Hepatocyte (in vitro differentiated cells): ENCODE results near the gene DDN. TPM values are rescaled to one million over a fixed set of nuclear protein-coding genes. Genes with fewer than 3 reads are reported as not detected.

Experiments
- DNase-seq: peaks from one replicate; pipeline ENCODE4 v3.0.0-alpha.2; 2016; ENCODE audit warnings: low spot score
- H2AFZ ChIP-seq: fragments of 200-600 bp; sonication (generic); 2 replicates; pipeline ENCODE4 v1.6.0; 2016; ENCODE audit warnings: antibody characterized with exemption, mild to moderate bottlenecking
- H3K27ac ChIP-seq: fragments of 200-600 bp; sonication (generic); 2 replicates; pipeline ENCODE4 v1.5.1; 2016; ENCODE audit warnings: mild to moderate bottlenecking
- H3K27me3 ChIP-seq: fragments of 200-600 bp; sonication (generic); 2 replicates; pipeline ENCODE4 v1.6.1; 2016
- H3K36me3 ChIP-seq: fragments of 200-600 bp; sonication (generic); replicated peaks from 2 replicates; pipeline ENCODE4 v1.5.1; 2016; ENCODE audit warnings: low read depth; ENCODE audit not compliant: insufficient read depth
- H3K4me1 ChIP-seq: fragments of 200-600 bp; sonication (generic); 2 replicates; pipeline ENCODE4 v1.5.1; 2016; ENCODE audit warnings: mild to moderate bottlenecking, moderate library complexity; ENCODE audit not compliant: insufficient read depth
- H3K4me2 ChIP-seq: fragments of 200-600 bp; sonication (generic); 2 replicates; pipeline ENCODE4 v1.6.0; 2016
- H3K4me3 ChIP-seq: fragments of 200-600 bp; sonication (generic); 2 replicates; pipeline ENCODE4 v1.5.1; 2016; ENCODE audit warnings: mild to moderate bottlenecking
- H3K79me2 ChIP-seq: fragments of 200-600 bp; sonication (generic); 2 replicates; pipeline ENCODE4 v1.6.0; 2017; ENCODE audit warnings: mild to moderate bottlenecking
- H3K9me2 ChIP-seq: fragments of 200-600 bp; sonication (generic); replicated peaks from 2 replicates; pipeline ENCODE4 v1.6.0; 2017; ENCODE audit warnings: mild to moderate bottlenecking; ENCODE audit not compliant: insufficient read depth
- H3K9me3 ChIP-seq: fragments of 200-600 bp; sonication (generic); 2 replicates; pipeline ENCODE4 v1.5.1; 2016; ENCODE audit warnings: low read depth, mild to moderate bottlenecking
- H4K20me1 ChIP-seq: fragments of 200-600 bp; sonication (generic); 2 replicates; pipeline ENCODE4 v1.6.0; 2016; ENCODE audit warnings: mild to moderate bottlenecking; ENCODE audit not compliant: insufficient read depth, poor library complexity, severe bottlenecking
- CTCF ChIP-seq: fragments of 200-600 bp; sonication (generic); IDR thresholded peaks from 2 replicates; pipeline ENCODE4 v1.5.1; 2016; ENCODE audit warnings: antibody characterized with exemption, mild to moderate bottlenecking; ENCODE audit not compliant: poor library complexity
- EZH2 ChIP-seq: fragments of 200-600 bp; sonication (generic); IDR thresholded peaks from 2 replicates; pipeline ENCODE4 v1.6.1; 2016; ENCODE audit warnings: antibody characterized with exemption, mild to moderate bottlenecking, borderline replicate concordance
- EZH2phosphoT487 ChIP-seq: fragments of 200-600 bp; sonication (generic); IDR thresholded peaks from one replicate; pipeline ENCODE4 v1.6.1; 2018; ENCODE audit warnings: antibody characterized with exemption, mild to moderate bottlenecking, low read depth, moderate library complexity; ENCODE audit not compliant: unreplicated experiment, severe bottlenecking
- WGBS: methylation state at CpG from one replicate; pipeline ENCODE4 v1.1.6; 2016; ENCODE audit warnings: low lambda C conversion rate; ENCODE audit errors: missing lambda C conversion rate; 5-methylcytosine and 5-hydroxymethylcytosine counted together
- polyA plus RNA-seq: library from polyadenylated mRNA; unstranded; fragments of >200 nt; fragmentation: Nextera tagmentation; extraction: Ambion mirVana; gene quantifications from 2 replicates; pipeline ENCODE4 v1.2.1, GENCODE V29; 2016
- total RNA-seq: library from RNA; depleted of rRNA; stranded (reverse); fragments of >200 nt; gene quantifications from 2 replicates; pipeline ENCODE4 v1.2.3, GENCODE V29; 2014

DDN gene
- total and polyA plus RNA-seq, 2 experiments from 2014 or later = 0.10 TPM; not detected in 1

DNA sequence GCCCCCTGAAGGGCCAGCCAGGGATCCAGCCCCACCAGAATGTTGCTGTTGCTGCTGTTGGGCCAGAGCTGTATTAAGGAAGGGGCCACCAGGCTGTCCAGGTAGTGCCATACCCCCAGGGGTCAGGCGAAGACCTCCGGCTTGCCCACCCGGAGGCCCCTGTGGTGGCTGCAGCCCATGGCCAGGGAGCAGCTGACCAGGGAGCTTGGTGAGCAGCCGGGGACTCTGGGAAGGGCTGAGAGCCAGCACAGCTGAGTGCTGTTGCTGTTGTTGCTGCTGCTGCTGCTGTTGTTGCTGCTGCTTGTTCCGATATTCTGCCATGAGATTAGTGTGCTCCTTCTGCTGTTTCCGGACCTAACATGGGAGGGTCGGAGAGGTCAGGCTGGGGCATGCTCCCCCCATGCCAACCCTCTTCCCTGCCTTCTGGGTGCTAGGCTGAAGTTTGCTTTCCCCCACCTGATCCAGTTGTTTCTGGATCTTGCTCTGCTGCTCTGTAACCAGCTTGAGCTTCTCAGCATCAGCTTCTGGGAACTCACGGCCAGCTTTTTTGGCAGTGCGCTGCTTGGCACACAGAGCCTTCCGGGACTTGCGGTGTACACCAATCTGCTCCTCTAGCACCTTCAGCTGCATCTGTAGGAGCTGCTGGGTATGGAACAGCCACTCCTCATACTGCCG, 34.6 kb upstream of the DDN start:
- no peaks in the 10 kb centered on the region for H3K27me3 ChIP-seq
- H3K9me3 ChIP-seq = no peaks in the 10 kb centered on the region
- H3K4me1 ChIP-seq = no peaks in the 10 kb centered on the region
- no peak overlapping the region for H2AFZ ChIP-seq
- DNase-seq = no peak
- no peaks in the 10 kb centered on the region for H3K36me3 ChIP-seq
- no peak overlapping the region for H3K4me3 ChIP-seq
- H3K27ac ChIP-seq = no peak overlapping the region
- no peaks in the 10 kb centered on the region for H3K79me2 ChIP-seq
- WGBS = 95% methylated on average over 12 of the region's 12 CpGs
- H3K4me2 ChIP-seq = no peak overlapping the region
- H4K20me1 ChIP-seq = no peaks in the 10 kb centered on the region
- TF ChIP-seq EZH2 (no peak), EZH2phosphoT487 (no peak), CTCF (no peak)
- no peaks in the 10 kb centered on the region for H3K9me2 ChIP-seq

GRCh38 chr12:49032679-49033447, 33.7 kb upstream of the DDN start:
- H3K27me3 ChIP-seq = no peaks in the 10 kb centered on the region
- H3K79me2 ChIP-seq = no peaks in the 10 kb centered on the region
- H3K9me3 ChIP-seq = no peaks in the 10 kb centered on the region
- H3K36me3 ChIP-seq = no peaks in the 10 kb centered on the region
- no peak overlapping the region for H3K27ac ChIP-seq
- no peak overlapping the region for H3K4me3 ChIP-seq
- TF ChIP-seq EZH2phosphoT487 (no peak), CTCF (no peak), EZH2 (no peak)
- no peaks in the 10 kb centered on the region for H3K4me1 ChIP-seq
- WGBS = 97% methylated on average over 3 of the region's 3 CpGs
- H3K9me2 ChIP-seq = no peaks in the 10 kb centered on the region
- H3K4me2 ChIP-seq = no peak overlapping the region
- DNase-seq = no peak
- H4K20me1 ChIP-seq = no peaks in the 10 kb centered on the region
- H2AFZ ChIP-seq = no peak overlapping the region

GRCh38 chr12:49032276-49032675, 33.1 kb upstream of the DDN start:
- Histone ChIP-seq H3K4me2 (no peak overlapping the region), H3K9me2 (no peaks in the 10 kb centered on the region), H3K4me1 (no peaks in the 10 kb centered on the region), H3K27ac (no peak overlapping the region), H3K36me3 (no peaks in the 10 kb centered on the region), H3K79me2 (no peaks in the 10 kb centered on the region), H2AFZ (no peak overlapping the region), H4K20me1 (no peaks in the 10 kb centered on the region), H3K27me3 (no peaks in the 10 kb centered on the region), H3K9me3 (no peaks in the 10 kb centered on the region), H3K4me3 (no peak overlapping the region)
- no peak for DNase-seq
- TF ChIP-seq CTCF (no peak), EZH2phosphoT487 (no peak), EZH2 (no peak)
- WGBS = 91% methylated on average over 4 of the region's 4 CpGs
